ENCODE measurements around the gene C22orf23.

DNA sequence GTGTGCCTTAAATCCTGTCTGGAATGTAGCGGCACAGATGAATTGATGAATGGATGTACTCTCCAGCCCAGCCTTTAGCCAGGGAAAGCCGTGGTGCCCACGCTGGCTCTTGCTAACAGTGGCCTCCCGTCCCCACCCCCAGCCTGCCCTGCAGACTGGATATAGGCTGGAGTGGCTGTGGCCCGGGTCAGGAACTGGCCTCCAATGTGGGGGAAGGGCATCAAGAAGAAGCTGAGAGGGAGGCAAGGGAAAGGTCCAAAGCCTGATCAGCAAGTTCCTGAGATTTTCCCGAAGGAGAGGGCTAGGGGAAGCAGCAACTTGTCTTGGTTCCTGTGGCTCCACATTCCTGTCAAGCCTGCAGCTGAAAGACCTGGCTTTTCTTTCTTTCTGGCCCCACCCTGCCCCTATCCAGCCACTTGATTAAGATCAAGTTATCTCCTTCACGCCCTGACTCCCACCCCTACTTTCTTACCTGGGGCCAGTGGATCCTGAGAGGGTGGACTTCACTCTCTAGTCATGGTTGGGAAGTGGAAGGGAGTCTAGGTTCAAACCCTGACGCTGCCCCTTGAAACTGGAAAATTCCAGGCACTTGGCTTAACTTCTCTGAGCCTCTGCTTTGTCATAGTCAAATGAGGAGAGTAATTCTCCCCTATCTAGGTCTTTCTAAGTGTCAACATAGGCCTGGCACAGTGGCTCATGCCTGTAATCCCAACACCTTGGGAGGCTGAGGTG is 58.3 kb downstream of the C22orf23 start:
- TF ChIP-seq, protein P1, sequence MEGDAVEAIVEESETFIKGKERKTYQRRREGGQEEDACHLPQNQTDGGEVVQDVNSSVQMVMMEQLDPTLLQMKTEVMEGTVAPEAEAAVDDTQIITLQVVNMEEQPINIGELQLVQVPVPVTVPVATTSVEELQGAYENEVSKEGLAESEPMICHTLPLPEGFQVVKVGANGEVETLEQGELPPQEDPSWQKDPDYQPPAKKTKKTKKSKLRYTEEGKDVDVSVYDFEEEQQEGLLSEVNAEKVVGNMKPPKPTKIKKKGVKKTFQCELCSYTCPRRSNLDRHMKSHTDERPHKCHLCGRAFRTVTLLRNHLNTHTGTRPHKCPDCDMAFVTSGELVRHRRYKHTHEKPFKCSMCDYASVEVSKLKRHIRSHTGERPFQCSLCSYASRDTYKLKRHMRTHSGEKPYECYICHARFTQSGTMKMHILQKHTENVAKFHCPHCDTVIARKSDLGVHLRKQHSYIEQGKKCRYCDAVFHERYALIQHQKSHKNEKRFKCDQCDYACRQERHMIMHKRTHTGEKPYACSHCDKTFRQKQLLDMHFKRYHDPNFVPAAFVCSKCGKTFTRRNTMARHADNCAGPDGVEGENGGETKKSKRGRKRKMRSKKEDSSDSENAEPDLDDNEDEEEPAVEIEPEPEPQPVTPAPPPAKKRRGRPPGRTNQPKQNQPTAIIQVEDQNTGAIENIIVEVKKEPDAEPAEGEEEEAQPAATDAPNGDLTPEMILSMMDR (conservative IDR thresholded peaks at IDR 0.05), result no peak
- no peak for TF ChIP-seq EZH2 (IDR thresholded peaks at IDR 0.05; ENCODE audit: low read depth)
